ENCODE results near the gene NEGR1.
A peak's percentile ranks its signal among the peaks of the same experiment; 100 is the strongest.
"Not testable (repeated sequence)": the region's sequence is repeated elsewhere in the genome, so short reads cannot be mapped to it uniquely, and the experiment has no call there.

The NEGR1 gene

GRCh38 chr1:71899881-71900280, 382.5 kb downstream of the NEGR1 start:
- no peak for TF ChIP-seq Cebpa-rat (IDR thresholded peaks at IDR 0.05)

DNA sequence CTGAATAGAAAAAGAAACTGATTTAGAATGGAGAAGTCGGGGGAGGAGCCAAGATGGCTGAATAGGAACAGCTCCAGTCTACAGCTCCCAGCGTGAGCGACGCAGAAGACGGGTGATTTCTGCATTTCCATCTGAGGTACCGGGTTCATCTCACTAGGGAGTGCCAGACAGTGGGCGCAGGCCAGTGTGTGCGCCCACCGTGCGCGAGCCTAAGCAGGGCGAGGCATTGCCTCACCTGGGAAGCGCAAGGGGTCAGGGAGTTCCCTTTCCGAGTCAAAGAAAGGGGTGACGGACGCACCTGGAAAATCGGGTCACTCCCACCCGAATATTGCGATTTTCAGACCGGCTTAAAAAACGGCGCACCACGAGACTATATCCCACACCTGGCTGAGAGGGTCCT, 394.2 kb downstream of the NEGR1 start:
- Histone ChIP-seq H3K4me1 (peaks cover 0 to 29% (median 6%) of the 10 kb centered on the region in 10 experiments; a peak in 9 of 20 replicates), H3K9me3 (replicated peaks in 1 of 11) (peaks cover 3 to 38% (median 19%) of the 10 kb centered on the region in 11 experiments; a peak in 13 of 22 replicates)
- not testable (repeated sequence) for H3K4me3 ChIP-seq, H3K36me3 ChIP-seq, H4K20me1 ChIP-seq, H3K27me3 ChIP-seq, H3K4me2 ChIP-seq, H3K9ac ChIP-seq, H3K27ac ChIP-seq

More at GRCh38 chr1:71899881-71900280, 382.5 kb downstream of the NEGR1 start:
- H3K4me1 ChIP-seq, result no peaks in the 10 kb centered on the region
- no peaks in the 10 kb centered on the region; a peak in 1 of 22 replicates for H3K9me3 ChIP-seq (replicated peaks in 1 of 11)
- no peaks in the 10 kb centered on the region for H4K20me1 ChIP-seq
- H3K9ac ChIP-seq, result no peak overlapping the region
- H3K4me3 ChIP-seq, result no peak overlapping the region
- H3K36me3 ChIP-seq, result no peaks in the 10 kb centered on the region
- no peaks in the 10 kb centered on the region for H3K27me3 ChIP-seq
- no peak overlapping the region for H3K4me2 ChIP-seq
- no peak overlapping the region for H3K27ac ChIP-seq

- Histone ChIP-seq H3K4me2 (peak overlapping the region in 3 of 11 experiments; percentile 6 to 13 (median 12); a peak in 3 of 22 replicates), H3K27me3 (no peaks in the 10 kb centered on the region), H3K4me1 (peaks cover 16 to 59% (median 33%) of the 10 kb centered on the region in 10 experiments), H3K9ac (no peak overlapping the region), H3K27ac (peak overlapping the region in 1 of 11 experiments; percentile 3; a peak in 1 of 22 replicates), H4K20me1 (no peaks in the 10 kb centered on the region), H3K9me3 (replicated peaks in 1 of 11) (peaks cover 3 to 49% (median 19%) of the 10 kb centered on the region in 11 experiments; a peak in 14 of 22 replicates), H3K4me3 (no peak overlapping the region; a peak in 1 of 20 replicates), H3K36me3 (no peaks in the 10 kb centered on the region; a peak in 1 of 22 replicates)
- TF ChIP-seq Cebpa-rat (IDR thresholded peaks at IDR 0.05), result no peak
Measured at GRCh38 chr1:71885171-71885570, 397.2 kb downstream of the NEGR1 start.

- H3K27me3 ChIP-seq, result no peaks in the 10 kb centered on the region
- H3K4me1 ChIP-seq, result peaks cover 19 to 85% (median 48%) of the 10 kb centered on the region in 10 experiments
- peaks cover 0 to 59% (median 18%) of the 10 kb centered on the region in 11 experiments; a peak in 14 of 22 replicates for H3K9me3 ChIP-seq (replicated peaks in 1 of 11)
- peak overlapping the region; percentile 11 to 72 (median 64); a peak in 14 of 22 replicates for H3K9ac ChIP-seq
- H3K4me2 ChIP-seq, result peak overlapping the region; percentile 63 to 87 (median 71); a peak in 21 of 22 replicates
- H3K4me3 ChIP-seq, result no peak overlapping the region; a peak in 1 of 20 replicates
- no peaks in the 10 kb centered on the region; a peak in 1 of 22 replicates for H3K36me3 ChIP-seq
- no peak for TF ChIP-seq Cebpa-rat (IDR thresholded peaks at IDR 0.05)
- no peaks in the 10 kb centered on the region for H4K20me1 ChIP-seq
- H3K27ac ChIP-seq, result peak overlapping the region; percentile 61 to 92 (median 85); a peak in 21 of 22 replicates
Measured at GRCh38 chr1:71882637-71883036, 399.7 kb downstream of the NEGR1 start.

DNA sequence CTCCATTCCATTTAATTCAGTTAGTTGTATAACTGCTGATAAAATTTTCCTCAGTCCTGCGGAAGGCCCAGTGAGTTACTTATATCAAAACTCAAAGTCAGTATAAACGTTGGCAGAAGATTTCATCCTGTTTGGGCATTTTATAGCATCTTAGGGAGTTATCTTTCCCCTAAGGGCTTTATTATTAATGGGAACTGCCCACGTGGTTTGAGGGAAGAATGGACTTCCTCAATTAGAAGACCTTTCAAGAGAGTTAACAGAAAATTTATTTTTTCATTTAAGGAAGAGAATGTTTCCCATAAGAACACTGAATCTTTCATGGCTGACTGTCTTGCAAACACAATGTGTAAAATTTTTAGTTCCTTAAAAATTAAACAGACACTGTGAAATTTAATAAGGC, 400.1 kb downstream of the NEGR1 start:
- no peaks in the 10 kb centered on the region for H4K20me1 ChIP-seq
- H3K27ac ChIP-seq, result peak overlapping the region; percentile 61 to 92 (median 85); a peak in 21 of 22 replicates
- peak overlapping the region in 5 of 10 experiments; percentile 1 to 23 (median 17); a peak in 6 of 20 replicates for H3K4me3 ChIP-seq
- no peaks in the 10 kb centered on the region for H3K27me3 ChIP-seq
- H3K4me2 ChIP-seq, result peak overlapping the region; percentile 63 to 87 (median 71)
- peaks cover 0 to 59% (median 16%) of the 10 kb centered on the region in 11 experiments; a peak in 14 of 22 replicates for H3K9me3 ChIP-seq (replicated peaks in 1 of 11)
- peak overlapping the region; percentile 11 to 72 (median 64); a peak in 19 of 22 replicates for H3K9ac ChIP-seq
- H3K36me3 ChIP-seq, result no peaks in the 10 kb centered on the region; a peak in 1 of 22 replicates
- TF ChIP-seq Cebpa-rat (IDR thresholded peaks at IDR 0.05), result no peak
- H3K4me1 ChIP-seq, result peaks cover 19 to 89% (median 49%) of the 10 kb centered on the region in 10 experiments

- TF ChIP-seq Cebpa-rat (IDR thresholded peaks at IDR 0.05), result no peak
- peaks cover 19 to 95% (median 53%) of the 10 kb centered on the region in 10 experiments for H3K4me1 ChIP-seq
- peak overlapping the region; percentile 11 to 72 (median 64); a peak in 19 of 22 replicates for H3K9ac ChIP-seq
- H3K27ac ChIP-seq, result peak overlapping the region; percentile 61 to 92 (median 85); a peak in 21 of 22 replicates
- H3K4me3 ChIP-seq, result peak overlapping the region in 4 of 10 experiments; percentile 1 to 23 (median 20); a peak in 6 of 20 replicates
- no peaks in the 10 kb centered on the region for H4K20me1 ChIP-seq
- no peaks in the 10 kb centered on the region for H3K27me3 ChIP-seq
- peak overlapping the region; percentile 63 to 87 (median 71) for H3K4me2 ChIP-seq
- H3K9me3 ChIP-seq (replicated peaks in 1 of 11), result peaks cover 4 to 59% (median 17%) of the 10 kb centered on the region in 11 experiments; a peak in 16 of 22 replicates
- H3K36me3 ChIP-seq, result no peaks in the 10 kb centered on the region; a peak in 1 of 22 replicates
Measured at GRCh38 chr1:71881611-71882010, 400.7 kb downstream of the NEGR1 start.

DNA sequence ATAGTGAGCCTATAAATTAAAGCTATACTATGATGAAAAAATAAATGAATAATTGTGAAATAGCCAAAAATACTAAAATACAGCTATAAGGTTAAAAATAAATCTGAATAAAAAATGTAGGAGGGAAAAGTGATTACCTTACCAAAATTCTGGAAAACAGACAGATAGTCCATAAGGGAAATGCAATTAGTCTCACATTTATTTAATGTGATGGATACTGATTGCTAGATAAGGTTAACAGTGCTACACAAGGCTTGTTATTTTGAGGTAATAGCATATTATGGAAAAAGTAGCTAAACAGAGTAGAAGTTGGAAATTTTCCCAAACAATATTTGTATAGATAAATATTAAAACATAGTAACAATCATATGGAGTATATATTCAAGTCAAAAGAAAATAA, 413.0 kb downstream of the NEGR1 start:
- TF ChIP-seq Cebpa-rat (IDR thresholded peaks at IDR 0.05), result no peak
- peaks cover 0 to 15% (median 7%) of the 10 kb centered on the region in 11 experiments; a peak in 14 of 22 replicates for H3K9me3 ChIP-seq (replicated peaks in 1 of 11)

DNA sequence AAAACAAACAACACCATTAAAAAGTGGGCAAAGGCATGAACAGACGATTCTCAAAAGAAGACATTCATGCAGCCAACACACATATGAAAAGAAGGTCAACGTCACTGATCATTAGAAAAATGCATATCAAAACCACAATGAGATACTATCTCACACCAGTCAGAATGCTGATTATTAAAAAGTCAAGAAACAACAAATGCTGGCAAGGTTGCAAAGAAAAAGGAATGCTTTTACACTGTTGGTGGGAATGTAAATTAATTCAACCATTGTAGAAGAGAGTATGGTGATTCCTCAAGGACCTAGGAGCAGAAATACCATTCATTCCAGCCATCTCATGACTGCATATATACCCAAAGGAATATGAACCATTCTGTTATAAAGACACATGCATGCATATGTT, 419.6 kb downstream of the NEGR1 start:
- Histone ChIP-seq H4K20me1 (no peaks in the 10 kb centered on the region), H3K27me3 (no peaks in the 10 kb centered on the region), H3K4me1 (peaks cover 4 to 22% (median 9%) of the 10 kb centered on the region in 10 experiments; a peak in 19 of 20 replicates), H3K9me3 (replicated peaks in 1 of 11) (peaks cover 4 to 22% (median 6%) of the 10 kb centered on the region in 11 experiments; a peak in 15 of 22 replicates), H3K4me3 (no peak overlapping the region), H3K9ac (no peak overlapping the region), H3K36me3 (no peaks in the 10 kb centered on the region), H3K27ac (no peak overlapping the region), H3K4me2 (no peak overlapping the region)
- no peak for TF ChIP-seq Cebpa-rat (IDR thresholded peaks at IDR 0.05)

More for the DNA sequence above, 413.0 kb downstream of the NEGR1 start:
- Histone ChIP-seq H4K20me1 (no peaks in the 10 kb centered on the region), H3K4me3 (no peak overlapping the region), H3K9ac (no peak overlapping the region), H3K4me1 (peaks cover 0 to 9% (median 0%) of the 10 kb centered on the region in 10 experiments; a peak in 6 of 20 replicates), H3K27me3 (no peaks in the 10 kb centered on the region), H3K36me3 (no peaks in the 10 kb centered on the region), H3K4me2 (no peak overlapping the region), H3K27ac (no peak overlapping the region)

DNA sequence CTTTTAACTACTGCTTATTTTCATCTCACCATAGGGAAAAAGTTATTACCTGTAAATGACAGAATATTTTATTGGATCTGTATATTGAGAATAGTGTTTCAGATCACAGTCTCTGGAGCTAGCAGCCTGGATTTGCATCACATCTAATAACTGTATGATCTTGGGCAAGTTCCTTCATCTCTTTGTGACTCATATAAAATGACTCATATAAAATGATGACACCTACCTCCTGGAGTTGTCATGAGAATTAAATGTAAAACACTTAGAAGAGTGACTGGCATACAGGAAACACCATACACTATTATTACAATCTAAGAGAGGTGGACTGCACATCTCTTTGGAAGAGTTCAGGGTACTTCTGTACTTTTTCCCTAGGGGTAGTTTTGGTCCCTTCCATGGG, 421.3 kb downstream of the NEGR1 start:
- Histone ChIP-seq H3K9me3 (replicated peaks in 1 of 11) (peaks cover 4 to 22% (median 6%) of the 10 kb centered on the region in 11 experiments; a peak in 15 of 22 replicates), H3K4me3 (no peak overlapping the region), H3K4me1 (peaks cover 8 to 37% (median 18%) of the 10 kb centered on the region in 10 experiments; a peak in 19 of 20 replicates), H3K27me3 (no peaks in the 10 kb centered on the region), H3K9ac (no peak overlapping the region), H3K4me2 (peak overlapping the region in 5 of 11 experiments; percentile 4 to 52 (median 21); a peak in 3 of 22 replicates), H4K20me1 (no peaks in the 10 kb centered on the region), H3K27ac (peak overlapping the region in 2 of 11 experiments; percentile 7 to 11; a peak in 2 of 22 replicates), H3K36me3 (no peaks in the 10 kb centered on the region)
- no peak for TF ChIP-seq Cebpa-rat (IDR thresholded peaks at IDR 0.05)
